ENCODE results near the gene TBC1D14.

DNA sequence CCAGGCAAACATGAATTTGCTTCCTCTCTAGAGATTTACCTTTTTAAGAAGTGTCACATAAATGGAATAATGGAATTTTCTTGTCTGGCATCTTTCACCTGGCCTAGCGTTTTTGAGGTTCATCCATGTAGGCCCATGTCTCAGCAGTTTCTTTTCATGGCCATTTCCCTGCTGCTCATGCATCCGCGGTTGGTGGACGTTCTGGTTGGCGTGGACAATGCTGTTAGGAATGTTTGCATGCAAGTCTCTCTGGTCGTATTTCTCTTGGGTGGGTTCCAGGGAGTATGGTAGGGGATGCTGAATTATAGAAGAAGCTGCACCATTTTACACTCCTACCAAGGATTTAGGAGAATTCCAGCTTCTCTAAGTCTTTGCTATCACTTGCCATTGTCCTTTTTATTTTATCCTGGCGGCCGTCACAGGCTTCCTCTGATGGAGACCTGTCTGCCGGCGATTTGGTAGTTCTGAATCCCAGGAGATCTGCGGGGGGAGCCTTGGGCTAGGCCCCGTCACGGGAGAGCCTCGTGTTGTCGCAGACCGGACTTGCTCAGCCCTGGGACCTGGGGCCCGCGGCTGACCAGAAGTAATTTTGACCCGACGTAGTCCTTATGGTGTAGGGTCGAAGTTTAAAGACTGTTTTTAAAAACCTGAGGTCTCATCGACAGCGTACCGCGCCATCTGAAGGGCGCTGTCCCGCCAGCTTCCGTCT, 76.6 kb downstream of the TBC1D14 start:
- TF ChIP-seq CTCF (conservative IDR thresholded peaks at IDR 0.05; ENCODE audit: low read depth, low read length) (no peak), EZH2 (IDR thresholded peaks at IDR 0.05; ENCODE audit: borderline replicate concordance, low read depth, low read length, poor library complexity, severe bottlenecking) (no peak)
